Effector CD8-positive, alpha-beta T cell (primary cell): ENCODE measurements around the gene PCLO.
"Not testable (repeated sequence)": the region's sequence is repeated elsewhere in the genome, so short reads cannot be mapped to it uniquely, and the experiment has no call there.

Experiments
- DNase-seq: peaks from one replicate; lab custom pipeline; 2025; lab: John Stamatoyannopoulos, UW

The PCLO gene

GRCh38 chr7:82964150-82964882 is 198.4 kb downstream of the PCLO start:
- DNase-seq = no peak

GRCh38 chr7:82961240-82961639 is 201.4 kb downstream of the PCLO start:
- DNase-seq = no peak

GRCh38 chr7:82959528-82959927 is 203.2 kb downstream of the PCLO start:
- no peak for DNase-seq

- no peak for DNase-seq
These were observed 205.2 kb downstream of the PCLO start for GRCh38 chr7:82957521-82957920.

- no peak for DNase-seq
These were observed 209.2 kb downstream of the PCLO start for GRCh38 chr7:82953324-82954027.

- DNase-seq = no peak
These were observed 212.2 kb downstream of the PCLO start for GRCh38 chr7:82950436-82950835.

GRCh38 chr7:82945480-82945879 is 217.2 kb downstream of the PCLO start:
- DNase-seq = no peak

- no peak for DNase-seq
These were observed 217.6 kb downstream of the PCLO start for GRCh38 chr7:82945056-82945455.

GRCh38 chr7:82932516-82932915 is 230.2 kb downstream of the PCLO start:
- no peak for DNase-seq

- no peak for DNase-seq
These were observed 236.2 kb downstream of the PCLO start for GRCh38 chr7:82926477-82926876.

- no peak for DNase-seq
These were observed 237.4 kb downstream of the PCLO start for GRCh38 chr7:82925331-82925730.

- DNase-seq = no peak
These were observed 256.2 kb downstream of the PCLO start for GRCh38 chr7:82906502-82906901.

- DNase-seq = no peak
These were observed 257.8 kb downstream of the PCLO start for GRCh38 chr7:82904871-82905270.

- not testable (repeated sequence) for DNase-seq
These were observed 261.6 kb downstream of the PCLO start for GRCh38 chr7:82901098-82901497.

- DNase-seq = no peak
These were observed 265.2 kb downstream of the PCLO start for GRCh38 chr7:82897500-82897899.

- DNase-seq = not testable (repeated sequence)
These were observed 268.3 kb downstream of the PCLO start for GRCh38 chr7:82894341-82894740.

GRCh38 chr7:82886324-82886723 is 276.4 kb downstream of the PCLO start:
- DNase-seq = no peak

- no peak for DNase-seq
These were observed 296.8 kb downstream of the PCLO start for GRCh38 chr7:82865856-82866255.

- DNase-seq = no peak
These were observed 303.4 kb downstream of the PCLO start for GRCh38 chr7:82859106-82859850.

GRCh38 chr7:82851121-82851520 is 311.6 kb downstream of the PCLO start:
- no peak for DNase-seq

GRCh38 chr7:82841828-82842227 is 320.9 kb downstream of the PCLO start:
- no peak for DNase-seq

GRCh38 chr7:82840061-82840460 is 322.6 kb downstream of the PCLO start:
- DNase-seq = no peak

GRCh38 chr7:82839555-82839954 is 323.1 kb downstream of the PCLO start:
- DNase-seq = no peak
